Heart left ventricle (tissue), 13 donors: ENCODE measurements around the gene KCNK15.

Source experiments
- POLR2A ChIP-seq, 2 donors: fragments of 450-650 bp; IDR thresholded peaks; one replicate each; pipeline ENCODE4 v1.6.1; 2017; ENCODE audit warnings: antibody characterized with exemption in 2 of 2, mild to moderate bottlenecking in 2 of 2, moderate library complexity in 2 of 2
- TF ChIP-seq, protein P1 (sequence below), 12 donors: fragments of 200-600 bp; sonication (generic) in 4 of 12; IDR thresholded peaks; one replicate each; pipeline versions ENCODE4 v1.5.0 to v1.8.0; 2018 to 2022; ENCODE audit warnings: antibody characterized with exemption in 12 of 12, mild to moderate bottlenecking in 5 of 12
- donor health status: ischemic (EF 13 %, LVEDD 7.1; RV severe dilation, severe dysfunction).
- donor health status: DM: no; HTN: yes; CAD: no.
- donor health status: DM: no; HTN: no; CAD: no.
- donor health status: ischemic (EF 25% LVEDD 6.9; RV normal size, moderate dysfunction).
- donor health status: ischemic (EF 25% LVEDD 5.7; RV mildly dilated, moderate dysfunction).
- donor health status: ischemic (EF 35%, LVEDD 5.7; RV mildly dilated, moderate dysfunction).
- donor health status: nonischemic (EF 11% LVEDD 7.7; RV severe dilation, severe dysfunction).
- donor health status: DM: yes; HTN: yes; CAD: no.
- donor health status: PGD.
- donor health status: ischemic (EF 29% LVEDD 5.4; RV normal size, mild dysfunction).
- donor health status: nonischemic (EF 23%, LVEDD 6.1; RV moderate dilation, normal function).

DNA sequence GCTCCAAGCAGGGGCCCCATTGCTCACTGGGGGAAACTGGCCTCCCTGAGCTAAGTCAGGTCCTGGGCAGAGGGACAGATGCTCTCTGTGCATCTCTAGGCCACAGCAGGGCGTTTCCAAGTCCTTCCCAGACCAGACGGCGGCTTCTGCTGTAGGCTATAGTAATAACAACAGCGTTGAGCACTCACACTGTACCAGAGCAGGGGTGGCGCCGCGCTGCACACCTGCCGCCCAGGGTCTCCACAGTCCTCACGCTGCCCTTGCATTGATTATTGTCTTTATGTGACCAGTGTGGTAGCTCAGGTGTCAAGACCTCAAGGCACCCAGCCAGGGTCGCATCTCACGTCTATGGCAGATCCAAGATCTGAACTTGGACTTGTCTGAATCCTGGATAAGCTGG lies 45.4 kb upstream of the KCNK15 start:
- TF ChIP-seq, protein P1, sequence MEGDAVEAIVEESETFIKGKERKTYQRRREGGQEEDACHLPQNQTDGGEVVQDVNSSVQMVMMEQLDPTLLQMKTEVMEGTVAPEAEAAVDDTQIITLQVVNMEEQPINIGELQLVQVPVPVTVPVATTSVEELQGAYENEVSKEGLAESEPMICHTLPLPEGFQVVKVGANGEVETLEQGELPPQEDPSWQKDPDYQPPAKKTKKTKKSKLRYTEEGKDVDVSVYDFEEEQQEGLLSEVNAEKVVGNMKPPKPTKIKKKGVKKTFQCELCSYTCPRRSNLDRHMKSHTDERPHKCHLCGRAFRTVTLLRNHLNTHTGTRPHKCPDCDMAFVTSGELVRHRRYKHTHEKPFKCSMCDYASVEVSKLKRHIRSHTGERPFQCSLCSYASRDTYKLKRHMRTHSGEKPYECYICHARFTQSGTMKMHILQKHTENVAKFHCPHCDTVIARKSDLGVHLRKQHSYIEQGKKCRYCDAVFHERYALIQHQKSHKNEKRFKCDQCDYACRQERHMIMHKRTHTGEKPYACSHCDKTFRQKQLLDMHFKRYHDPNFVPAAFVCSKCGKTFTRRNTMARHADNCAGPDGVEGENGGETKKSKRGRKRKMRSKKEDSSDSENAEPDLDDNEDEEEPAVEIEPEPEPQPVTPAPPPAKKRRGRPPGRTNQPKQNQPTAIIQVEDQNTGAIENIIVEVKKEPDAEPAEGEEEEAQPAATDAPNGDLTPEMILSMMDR (IDR thresholded peaks at IDR 0.05) = no peak
- TF ChIP-seq POLR2A (IDR thresholded peaks at IDR 0.05) = no peak
